Stimulated activated CD8-positive, alpha-beta memory T cell treated with anti-CD3 and anti-CD28 coated beads, Interleukin-15, amount 100 ng/mL, for 48 hours (primary cell): ENCODE data around the gene ADM2.
A peak's percentile ranks its signal among the peaks of the same experiment; 100 is the strongest.
"Not testable (repeated sequence)": the region's sequence is repeated elsewhere in the genome, so short reads cannot be mapped to it uniquely, and the experiment has no call there.

Experiments
- DNase-seq, 2 donors: peaks; one replicate each; pipeline ENCODE4 v3.0.0-alpha.2; 2020; ENCODE audit warnings: low read depth in 2 of 2

ADM2 gene

DNA sequence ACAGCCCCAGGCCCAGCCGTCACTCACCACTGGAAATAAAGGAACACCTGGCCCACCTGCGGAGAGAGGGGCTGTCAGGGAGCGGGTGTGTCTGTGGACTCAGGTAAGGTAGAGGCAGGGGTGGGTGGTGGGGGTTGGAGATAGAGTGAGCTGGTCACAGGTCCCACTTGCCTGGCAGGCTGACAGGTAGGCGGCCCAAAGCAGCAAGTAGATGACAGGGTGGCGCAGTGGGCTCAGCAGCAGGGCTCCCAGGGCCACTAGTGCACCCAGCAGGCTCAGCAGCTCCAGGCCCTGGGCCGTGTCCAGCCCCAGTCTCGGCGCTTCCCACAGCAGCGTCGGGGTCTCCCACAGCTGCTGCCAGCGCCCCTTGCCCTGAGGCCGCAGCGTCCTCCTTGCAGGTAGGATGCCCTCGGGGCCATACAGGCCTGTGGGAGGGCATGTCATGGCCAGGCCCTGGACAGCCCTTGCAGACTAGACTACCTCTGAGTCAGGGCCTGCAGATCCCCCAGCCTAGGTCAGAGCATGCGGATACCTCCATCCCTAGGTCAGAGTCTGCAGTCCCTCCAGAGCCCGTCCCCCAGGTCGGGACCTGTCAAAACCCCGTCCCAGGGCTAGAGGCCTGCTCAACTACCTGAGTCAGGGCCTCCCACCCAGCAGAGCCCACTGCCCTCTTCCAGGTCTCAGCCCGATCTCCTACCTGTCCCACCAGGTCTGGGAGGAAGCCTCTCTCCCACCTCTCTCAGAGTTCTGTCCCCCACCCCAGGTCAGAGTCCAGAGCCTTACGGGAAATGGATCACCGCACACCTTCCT, 25.5 kb downstream of the ADM2 start:
- DNase-seq, result no peak

DNA sequence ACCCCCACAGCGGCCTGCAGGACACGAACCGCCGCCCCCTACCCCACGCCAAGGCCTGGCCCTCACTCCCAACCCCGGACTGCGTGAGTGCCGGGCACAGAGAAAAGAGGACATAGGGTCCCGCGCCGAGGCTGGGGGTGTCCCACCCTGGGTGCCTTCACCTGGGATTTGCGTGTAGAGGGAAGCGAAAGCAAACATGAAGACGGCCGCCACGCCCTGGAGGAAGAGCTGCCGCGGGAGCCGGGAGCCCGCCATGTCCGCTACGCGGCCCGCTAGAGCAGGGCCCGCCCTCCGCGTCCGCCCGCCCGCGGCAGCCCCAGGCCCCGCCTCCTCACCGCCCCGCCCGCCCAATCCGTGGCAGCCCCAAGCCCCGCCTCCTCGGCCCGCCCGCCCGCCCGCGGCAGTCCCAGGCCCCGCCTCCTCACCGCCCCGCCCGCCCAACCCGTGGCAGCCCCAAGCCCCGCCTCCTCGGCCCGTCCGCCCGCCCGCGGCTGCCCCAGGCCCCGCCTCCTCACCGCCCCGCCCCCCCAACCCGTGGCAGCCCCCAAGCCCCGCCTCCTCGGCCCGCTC, 26.2 kb downstream of the ADM2 start, which contains the start of gene LMF2:
TSS of gene LMF2 (minus strand) at position 282 of the 570 bp plus-strand sequence. CDS start at position 255, 27 bp downstream.
- DNase-seq, result peak; percentile 89 to 90

DNA sequence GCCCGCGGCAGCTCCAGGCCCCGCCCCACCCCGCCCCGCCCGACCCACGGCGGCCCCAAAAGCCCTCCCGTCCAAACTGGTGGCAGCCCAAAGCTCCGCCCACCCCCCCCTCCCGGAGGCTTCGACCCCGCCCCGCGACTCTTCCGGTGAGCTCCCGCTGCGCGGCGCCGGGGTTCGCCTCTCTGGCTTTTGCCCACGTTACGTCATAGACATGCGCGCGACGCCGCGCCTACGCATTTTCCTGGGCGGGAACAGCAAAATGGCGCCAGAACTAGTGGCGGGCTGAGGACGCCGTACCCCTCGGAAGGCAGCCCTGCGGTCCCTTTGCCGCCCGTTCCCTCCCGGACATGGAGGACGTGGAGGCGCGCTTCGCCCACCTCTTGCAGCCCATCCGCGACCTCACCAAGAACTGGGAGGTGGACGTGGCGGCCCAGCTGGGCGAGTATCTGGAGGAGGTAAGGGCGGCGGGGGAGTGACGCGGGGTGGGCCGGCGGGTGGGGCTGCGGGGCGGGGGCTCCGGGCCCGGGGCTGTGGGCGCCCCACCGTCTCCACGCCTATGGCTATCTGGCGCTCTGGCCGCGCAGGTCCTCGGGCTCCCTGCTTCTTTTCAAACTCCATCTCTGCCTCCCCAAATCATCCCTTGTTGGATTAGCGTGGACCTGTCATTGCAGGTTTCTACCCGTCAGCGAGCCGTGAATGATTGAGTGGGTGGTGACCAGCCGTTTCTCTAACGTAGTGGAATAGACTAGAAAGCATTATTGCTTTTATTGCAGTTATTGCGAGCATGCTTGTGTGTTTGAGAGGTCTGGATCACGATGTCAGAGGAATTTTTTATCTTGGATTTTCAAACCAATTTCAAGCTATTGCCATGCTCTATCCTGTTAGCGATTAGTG, 26.9 kb downstream of the ADM2 start, which contains the start of gene NCAPH2:
TSS of gene NCAPH2 (plus strand) at position 234 of the 894 bp plus-strand sequence. CDS start at position 348, 114 bp downstream.
- DNase-seq, result peak; percentile 94 to 97

DNA sequence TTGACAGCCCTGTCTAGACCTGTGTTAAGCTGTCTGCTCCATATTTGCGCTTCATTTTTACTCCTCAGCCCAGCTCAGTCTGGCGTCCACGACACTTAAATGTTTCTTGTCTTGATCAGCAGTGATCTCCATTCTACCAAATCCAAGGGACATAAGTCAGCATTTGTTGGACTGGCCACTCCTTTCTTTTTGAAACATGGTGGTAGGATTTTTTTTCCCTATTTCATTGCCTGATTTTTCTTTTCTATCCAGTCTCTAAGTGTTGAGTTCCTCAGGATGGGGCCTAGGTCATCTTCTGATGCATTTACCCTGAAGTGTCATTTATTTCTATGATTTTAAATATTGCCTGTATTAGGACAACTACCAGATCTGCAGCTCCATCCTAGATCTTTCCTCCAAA, 27.6 kb downstream of the ADM2 start:
- DNase-seq, result no peak

DNA sequence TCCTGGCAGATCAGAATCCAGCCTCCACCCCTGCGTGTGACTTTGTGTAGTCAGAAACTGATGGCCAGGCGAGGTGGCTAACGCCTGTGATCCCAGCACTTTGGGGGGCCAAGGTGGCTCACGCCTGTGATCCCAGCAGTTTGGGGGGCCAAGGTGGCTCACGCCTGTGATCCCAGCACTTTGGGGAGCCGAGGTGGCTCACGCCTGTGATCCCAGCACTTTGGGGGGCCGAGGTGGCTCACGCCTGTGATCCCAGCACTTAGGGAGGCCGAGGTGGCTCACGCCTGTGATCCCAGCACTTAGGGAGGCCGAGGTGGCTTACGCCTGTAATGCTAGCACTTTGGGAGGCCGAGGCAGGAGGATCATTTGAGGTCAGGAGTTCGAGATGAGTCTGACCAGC, 31.8 kb downstream of the ADM2 start:
- DNase-seq, result no peak

DNA sequence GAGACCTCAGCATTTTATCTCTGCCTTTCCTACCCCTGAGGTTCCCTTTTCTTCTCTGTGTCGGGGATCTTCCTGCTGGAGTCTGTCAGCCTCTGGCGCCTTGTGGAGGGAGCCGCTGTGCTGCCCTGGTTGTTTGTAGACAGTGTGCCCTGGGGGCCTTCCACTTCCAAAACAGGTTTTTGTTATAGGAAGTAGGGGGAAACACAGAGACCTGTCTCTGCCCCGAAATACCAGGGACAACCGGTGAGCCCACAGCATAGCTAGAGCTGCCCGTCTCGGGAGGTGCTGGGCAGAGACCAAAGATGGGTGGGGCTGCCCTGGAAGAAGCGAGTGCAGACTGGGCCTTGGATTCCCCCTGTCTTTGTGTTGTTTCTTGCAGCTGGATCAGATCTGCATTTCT, 34.7 kb downstream of the ADM2 start:
- DNase-seq, result no peak

DNA sequence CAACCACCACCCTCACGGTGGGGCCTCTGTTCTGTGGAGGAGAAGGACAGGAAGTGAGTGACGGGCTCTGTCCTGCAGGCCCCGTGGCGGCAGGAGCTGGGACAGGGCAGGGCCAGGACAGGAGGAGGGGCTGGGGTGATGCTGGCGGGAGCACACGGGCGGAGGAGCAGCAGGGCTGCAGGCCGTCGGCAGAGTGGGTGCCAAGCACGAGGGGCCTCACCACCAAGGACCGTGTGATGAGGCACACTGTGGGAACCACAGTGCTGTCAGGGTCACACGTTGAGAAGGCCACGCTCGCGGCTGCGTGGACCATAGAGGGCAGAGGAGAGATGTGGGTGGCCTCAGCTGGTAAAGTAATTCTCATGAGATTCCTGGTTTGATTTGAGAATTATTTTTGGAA, 35.5 kb downstream of the ADM2 start:
- no peak for DNase-seq

DNA sequence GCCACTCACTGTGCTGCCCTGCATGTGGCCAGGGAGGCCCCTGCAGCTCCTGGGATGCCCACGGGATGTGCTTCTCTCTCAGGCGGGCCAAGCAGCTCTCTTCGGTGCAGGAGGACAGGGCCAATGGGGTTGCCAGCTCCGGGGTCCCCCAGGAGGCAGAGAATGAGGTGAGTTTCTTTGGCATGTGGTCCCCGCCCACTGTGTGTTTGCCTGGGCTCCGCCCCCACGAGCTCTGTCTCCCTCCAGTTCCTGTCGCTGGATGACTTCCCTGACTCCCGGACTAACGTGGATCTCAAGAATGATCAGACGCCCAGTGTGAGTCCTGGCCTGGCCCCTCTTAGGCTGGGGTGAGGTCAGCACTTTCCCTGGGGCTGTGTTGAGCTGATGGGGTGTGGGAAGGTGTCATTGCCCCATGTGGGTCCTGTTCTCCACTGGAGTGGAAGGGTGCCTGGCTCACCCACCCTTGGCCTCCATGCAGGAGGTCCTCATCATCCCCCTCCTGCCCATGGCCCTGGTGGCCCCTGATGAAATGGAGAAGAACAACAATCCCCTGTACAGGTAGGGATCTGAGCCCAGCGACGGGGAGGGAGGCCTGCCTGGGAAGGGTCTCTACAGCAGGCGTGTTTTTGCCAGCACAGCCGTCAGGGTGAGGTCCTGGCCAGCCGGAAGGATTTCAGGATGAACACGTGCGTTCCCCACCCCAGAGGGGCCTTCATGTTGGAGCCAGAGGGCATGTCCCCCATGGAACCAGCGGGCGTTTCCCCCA, 36.3 kb downstream of the ADM2 start:
- DNase-seq, result no peak

DNA sequence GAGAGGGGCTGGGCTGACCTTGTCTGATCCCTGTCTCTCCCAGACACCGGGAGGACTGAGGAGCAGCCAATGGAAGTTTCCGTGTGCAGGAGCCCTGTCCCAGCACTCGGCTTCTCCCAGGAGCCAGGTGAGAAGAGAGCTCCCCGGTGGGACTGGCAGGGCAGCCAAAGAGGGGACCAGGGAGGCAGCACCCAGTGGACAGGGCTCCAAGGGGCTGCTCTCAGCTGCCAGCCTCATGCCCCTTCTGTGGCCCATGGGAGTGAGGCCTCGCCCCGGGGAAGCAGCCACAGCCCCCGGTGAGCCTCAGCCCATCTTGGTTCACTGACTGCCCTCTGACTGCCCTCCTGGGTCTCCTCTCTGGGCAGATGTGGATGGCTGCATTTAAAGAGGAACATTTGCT, 37.3 kb downstream of the ADM2 start:
- DNase-seq, result no peak

DNA sequence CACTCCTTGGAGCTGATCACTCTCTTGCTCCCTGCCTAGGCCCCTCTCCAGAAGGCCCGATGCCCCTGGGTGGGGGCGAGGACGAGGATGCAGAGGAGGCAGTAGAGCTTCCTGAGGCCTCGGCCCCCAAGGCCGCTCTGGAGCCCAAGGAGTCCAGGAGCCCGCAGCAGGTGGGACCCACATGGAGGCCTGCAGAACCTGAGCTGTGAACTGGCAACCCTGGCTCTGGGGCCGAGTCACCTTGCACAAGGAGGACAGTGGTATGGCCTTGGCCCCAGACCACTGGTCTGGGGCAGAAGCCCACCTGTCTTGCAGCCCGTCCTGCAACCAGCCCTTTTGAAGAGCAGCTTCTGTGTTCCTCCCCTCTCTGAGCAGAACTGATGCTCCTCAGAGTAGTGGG, 37.8 kb downstream of the ADM2 start:
- no peak for DNase-seq

DNA sequence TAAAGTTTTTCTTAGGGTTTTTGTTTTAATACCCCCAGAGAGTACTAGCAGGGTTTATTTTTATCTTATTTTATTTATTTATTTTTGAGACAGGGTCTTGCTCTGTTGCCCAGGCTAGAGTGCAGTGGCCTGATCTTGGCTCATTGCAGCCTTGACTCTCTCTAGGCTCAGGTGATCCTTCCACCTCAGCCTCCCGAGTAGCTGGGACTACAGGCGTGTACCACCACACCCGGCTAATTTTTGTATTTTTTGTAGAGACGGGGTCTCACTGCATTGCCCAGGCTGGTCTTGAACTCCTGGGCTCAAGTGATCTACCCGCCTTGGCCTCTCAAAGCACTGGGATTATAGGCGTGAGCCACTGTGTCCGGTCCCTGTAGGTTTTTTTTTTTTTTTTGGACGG, 38.8 kb downstream of the ADM2 start:
- not testable (repeated sequence) for DNase-seq

DNA sequence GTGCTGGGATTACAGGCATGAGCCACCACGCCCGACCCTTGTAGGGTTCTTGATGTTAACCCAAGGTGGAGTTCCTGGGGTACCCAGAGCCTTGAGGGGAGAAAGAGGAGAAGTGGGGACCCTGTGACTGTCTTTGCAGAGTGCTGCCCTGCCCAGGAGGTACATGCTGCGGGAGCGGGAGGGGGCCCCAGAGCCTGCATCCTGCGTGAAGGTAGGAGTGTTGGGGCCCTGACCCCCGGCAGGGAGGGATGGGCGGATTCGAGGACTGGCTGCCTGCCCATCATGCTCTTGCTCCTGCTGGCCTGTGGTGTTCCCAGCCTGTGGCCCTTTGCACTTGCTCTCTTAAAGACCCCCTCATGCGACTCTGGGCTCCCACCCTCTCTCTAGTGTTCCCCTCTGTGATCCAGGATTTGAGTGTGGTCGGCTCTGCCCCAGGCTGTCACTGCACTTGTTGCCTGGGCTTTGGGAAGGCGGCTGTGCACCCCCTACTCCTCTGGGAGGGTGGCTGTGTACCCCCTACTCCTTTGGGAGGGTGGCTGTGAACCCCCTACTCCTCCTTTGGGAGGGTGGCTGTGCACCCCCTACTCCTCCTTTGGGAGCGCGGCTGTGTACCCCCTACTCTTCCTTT, 39.6 kb downstream of the ADM2 start:
- no peak for DNase-seq

DNA sequence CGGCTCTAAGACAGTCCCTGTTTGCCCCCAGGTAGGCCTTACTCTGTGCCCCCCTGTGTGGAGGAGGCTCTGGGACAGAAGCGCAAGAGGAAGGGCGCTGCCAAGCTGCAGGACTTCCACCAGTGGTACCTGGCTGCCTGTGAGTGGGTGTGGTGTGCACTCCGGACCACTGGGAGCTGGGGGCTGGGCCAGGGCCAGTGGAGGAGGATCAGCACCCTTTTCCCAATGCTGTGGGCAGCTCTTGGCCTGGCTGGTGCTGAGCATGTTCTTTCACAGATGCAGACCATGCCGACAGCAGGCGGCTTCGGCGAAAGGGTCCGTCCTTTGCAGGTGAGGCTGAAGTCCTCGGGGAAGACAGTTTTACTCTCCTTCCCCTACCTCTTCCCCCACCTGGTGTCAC, 40.4 kb downstream of the ADM2 start:
- no peak for DNase-seq

DNA sequence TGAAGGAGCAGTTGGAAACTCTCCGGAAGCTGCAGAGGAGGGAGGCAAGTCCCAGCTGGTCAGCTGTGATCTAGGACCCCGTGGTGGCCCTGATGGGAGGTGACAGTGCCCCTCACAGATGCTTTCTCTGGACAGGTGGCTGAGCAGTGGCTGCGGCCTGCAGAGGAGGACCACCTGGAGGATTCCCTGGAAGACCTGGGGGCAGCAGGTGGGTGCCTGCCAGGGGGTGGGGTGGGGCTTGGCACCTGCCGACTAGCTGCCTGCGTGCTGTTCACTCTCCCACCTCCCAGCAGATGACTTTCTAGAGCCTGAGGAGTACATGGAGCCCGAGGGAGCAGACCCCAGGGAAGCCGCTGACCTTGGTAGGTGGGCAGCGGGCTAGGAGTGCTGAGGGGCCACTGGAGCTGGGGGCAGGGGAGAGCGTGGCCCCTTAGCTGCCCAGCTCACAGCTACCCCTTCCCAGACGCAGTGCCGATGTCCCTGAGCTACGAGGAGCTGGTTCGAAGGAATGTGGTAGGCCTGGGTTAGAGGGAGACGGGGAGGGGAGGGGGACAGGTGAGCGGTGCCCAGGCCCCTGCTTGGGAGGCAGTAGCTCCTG, 41.0 kb downstream of the ADM2 start:
- DNase-seq, result no peak

DNA sequence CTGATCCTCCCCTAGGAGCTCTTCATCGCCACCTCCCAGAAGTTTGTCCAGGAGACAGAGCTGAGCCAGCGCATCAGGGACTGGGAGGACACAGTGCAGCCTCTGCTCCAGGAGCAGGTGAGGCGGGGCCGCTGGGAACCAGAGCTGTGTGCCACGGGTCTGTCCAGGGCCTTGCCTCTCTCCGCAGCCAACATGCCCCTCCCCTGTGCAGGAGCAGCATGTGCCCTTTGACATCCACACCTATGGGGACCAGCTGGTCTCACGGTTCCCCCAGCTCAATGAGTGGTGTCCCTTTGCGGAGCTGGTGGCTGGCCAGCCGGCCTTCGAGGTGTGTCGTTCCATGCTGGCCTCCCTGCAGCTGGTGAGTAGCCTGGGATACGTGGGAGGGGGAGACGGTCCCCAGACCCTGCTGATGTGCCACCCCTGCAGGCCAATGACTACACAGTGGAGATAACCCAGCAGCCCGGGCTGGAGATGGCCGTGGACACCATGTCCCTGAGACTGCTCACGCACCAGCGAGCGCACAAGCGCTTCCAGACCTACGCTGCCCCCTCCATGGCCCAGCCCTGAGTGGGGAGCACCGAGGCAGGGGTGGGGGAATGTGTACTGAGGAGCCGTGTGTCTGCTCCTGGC, 41.6 kb downstream of the ADM2 start:
- no peak for DNase-seq

DNA sequence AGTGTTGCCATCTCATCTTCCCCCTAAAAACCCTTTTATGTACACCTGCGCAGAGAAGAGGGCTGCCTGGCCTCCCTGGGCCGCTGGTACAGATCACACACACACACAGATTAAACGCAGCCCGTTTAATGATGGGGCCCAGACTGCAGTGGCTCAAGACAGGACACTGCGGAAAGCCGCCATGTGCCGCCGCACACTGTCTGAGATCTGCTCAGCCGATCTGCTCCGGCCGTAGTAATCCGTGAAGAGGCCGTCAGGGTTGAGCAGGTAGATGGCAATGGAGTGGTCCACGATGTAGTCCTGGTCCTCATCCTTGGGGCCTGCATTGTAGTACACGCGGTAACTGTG, 42.1 kb downstream of the ADM2 start:
- no peak for DNase-seq

DNA sequence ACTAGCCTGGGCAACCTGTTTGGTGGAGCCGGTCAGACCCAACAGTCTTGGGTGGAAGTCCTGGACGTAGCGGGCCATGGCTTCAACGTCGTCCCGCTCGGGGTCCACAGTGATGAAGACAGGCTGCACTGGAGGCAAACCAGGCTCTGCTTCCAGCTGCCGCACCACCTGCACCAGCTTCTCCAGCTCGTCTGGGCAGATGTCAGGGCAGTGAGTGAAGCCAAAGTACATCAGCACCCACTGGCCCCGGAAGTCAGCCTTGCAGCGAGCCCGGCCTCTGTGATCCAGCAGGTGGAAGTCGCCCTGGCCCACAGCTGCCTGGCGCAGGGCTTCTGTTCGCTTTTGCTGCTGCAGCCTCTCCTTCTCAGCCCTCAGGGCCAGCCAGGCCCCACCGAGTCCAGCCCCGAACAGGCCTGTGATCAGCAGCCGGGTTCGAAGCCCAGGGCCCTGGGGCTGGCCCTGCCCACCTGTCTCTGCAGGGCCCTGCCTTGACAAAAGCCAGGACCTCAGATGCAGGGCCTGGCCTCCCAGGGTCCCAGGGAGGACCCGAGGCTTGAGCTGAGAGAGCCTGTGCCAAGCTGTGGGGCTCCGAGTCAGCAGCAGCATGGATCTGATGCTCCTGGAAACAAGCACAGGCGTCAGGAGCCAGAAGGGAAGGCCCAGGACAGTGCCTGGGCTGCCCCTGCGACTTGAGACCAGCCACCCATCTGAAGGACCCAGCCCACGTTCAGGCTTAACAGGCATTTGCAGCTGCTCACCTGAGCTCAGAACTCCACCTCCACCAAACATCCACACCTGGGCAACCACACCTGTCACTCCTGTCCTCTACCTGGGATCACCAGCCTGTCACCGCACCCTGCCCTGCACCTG, 42.7 kb downstream of the ADM2 start:
- DNase-seq, result no peak

DNA sequence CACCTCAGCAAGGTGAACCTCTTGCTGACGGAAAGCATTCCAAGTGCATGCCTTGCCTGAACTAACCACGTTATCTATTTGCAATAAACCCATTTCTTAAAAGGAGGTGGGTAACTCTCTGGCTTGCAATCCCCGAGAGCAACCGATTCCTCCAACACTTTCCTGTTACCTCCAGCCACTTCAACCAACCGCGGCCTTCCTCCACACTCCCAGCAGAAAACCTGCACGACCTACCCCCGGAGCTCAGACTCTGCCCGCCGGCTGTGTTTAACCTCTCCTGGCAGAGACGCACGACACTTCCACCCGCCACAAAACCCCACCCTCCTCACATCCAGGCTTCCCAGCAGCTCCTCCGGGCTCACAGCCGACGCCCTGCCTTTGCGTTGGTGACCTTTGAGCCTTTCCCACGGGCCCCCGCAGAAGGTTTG, 43.3 kb downstream of the ADM2 start:
- DNase-seq, result no peak

DNA sequence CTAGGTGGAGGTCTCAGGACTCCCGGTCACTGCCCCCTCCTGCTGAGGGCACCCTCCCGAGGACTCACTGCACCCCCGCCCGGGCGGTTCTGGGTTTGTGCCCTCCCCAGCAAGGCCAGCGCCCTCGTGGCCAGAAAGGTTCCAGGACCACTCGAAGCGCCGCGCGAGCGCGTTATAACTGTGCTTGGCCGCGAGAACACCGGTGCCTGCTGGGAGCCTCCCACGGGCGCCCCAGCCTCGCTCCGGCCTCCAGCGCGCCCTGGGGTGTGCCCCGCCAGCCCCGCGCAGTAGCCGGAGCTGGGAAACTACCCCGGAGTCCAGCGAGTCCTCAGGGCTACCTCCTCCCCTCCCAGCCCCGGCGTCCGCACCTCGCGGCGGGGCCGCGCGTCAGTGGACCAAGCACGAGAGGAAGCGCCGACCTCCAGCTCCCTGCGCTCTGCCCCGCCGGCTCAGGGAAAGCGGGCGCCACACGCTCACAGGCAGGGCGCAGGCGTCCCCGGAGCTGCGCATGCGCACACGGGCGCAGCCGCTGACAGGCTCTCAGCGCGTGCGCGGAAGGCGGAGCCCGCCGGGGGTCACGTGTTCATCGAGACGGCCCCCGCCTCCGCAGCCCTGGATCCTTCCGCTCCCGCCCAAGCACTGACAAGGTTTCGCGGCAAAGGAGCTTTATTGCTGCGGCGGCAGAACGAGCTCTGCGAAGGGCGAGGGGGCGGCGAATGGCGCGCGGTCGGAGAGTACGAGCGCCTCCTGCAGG, 43.9 kb downstream of the ADM2 start, which contains the start of gene SCO2:
TSS of gene SCO2 (minus strand) at position 495 of the 754 bp plus-strand sequence. CDS start 1,187 bp downstream, outside the sequence.
- peak; percentile 94 to 96 for DNase-seq
